HEK293 (cell line): ENCODE results near the gene KCNMA1.

Source experiments
- CTCF ChIA-PET: fragments of 350-600 bp; formaldehyde crosslinking; extraction: SDS; loops from one replicate; lab custom pipeline; 2021; ENCODE audit warnings: antibody characterized with exemption; lab: Yijun Ruan, JAX
- POLR2A ChIA-PET: fragments of 300-600 bp; formaldehyde crosslinking; extraction: SDS; loops from one replicate; lab custom pipeline; 2020; ENCODE audit warnings: antibody characterized with exemption, inconsistent platforms; lab: Yijun Ruan, JAX
- H3K27ac ChIP-seq: fragments of 200-500 bp; sonication (Bioruptor generic); 2 replicates; pipeline ENCODE4 v1.5.1; 2014; ENCODE audit warnings: low read depth, low read length, control low read depth, inconsistent platforms; ENCODE audit errors: extremely low read depth
- H3K36me3 ChIP-seq, 2 experiments: fragments of 200-500 bp in 1 of 2; sonication (Bioruptor generic) in 1 of 2; 1 replicate in 1 of 2; 2 replicates in 1 of 2; pipeline ENCODE4 v1.5.1; 2014 to 2017; ENCODE audit warnings: inconsistent platforms in 2 of 2, low read length in 2 of 2; ENCODE audit not compliant: control insufficient read depth in 2 of 2, insufficient read depth in 1 of 2
- H3K4me1 ChIP-seq: fragments of 200-500 bp; sonication (Bioruptor generic); 2 replicates; pipeline ENCODE4 v1.5.1; 2014; ENCODE audit warnings: mild to moderate bottlenecking, low read length, inconsistent platforms; ENCODE audit not compliant: control insufficient read depth, insufficient read depth
- H3K4me3 ChIP-seq: 2 replicates; pipeline ENCODE4 v1.5.1; 2011; ENCODE audit warnings: low read depth, mild to moderate bottlenecking, control low read depth, low read length, moderate library complexity
- H3K9me3 ChIP-seq: fragments of 200-500 bp; sonication (Bioruptor generic); 2 replicates; pipeline ENCODE4 v1.5.1; 2014; ENCODE audit warnings: low read depth, low read length, inconsistent platforms; ENCODE audit not compliant: control insufficient read depth, insufficient read depth
- GLIS1 ChIP-seq: fragments of 450-650 bp; formaldehyde crosslinking; IDR thresholded peaks from 2 replicates; pipeline ENCODE4 v1.5.1; 2016; ENCODE audit warnings: missing biosample characterization, missing genetic modification characterization
- KLF10 ChIP-seq: fragments of 450-650 bp; IDR thresholded peaks from 2 replicates; pipeline ENCODE4 v1.5.1; 2018; ENCODE audit warnings: missing biosample characterization, mild to moderate bottlenecking, missing genetic modification characterization
- MZF1 ChIP-seq: fragments of 450-650 bp; formaldehyde crosslinking; IDR thresholded peaks from 2 replicates; pipeline ENCODE4 v1.5.1; 2017; ENCODE audit warnings: missing biosample characterization, missing genetic modification characterization, borderline replicate concordance
- REPIN1 ChIP-seq: fragments of 450-650 bp; formaldehyde crosslinking; IDR thresholded peaks from 2 replicates; pipeline ENCODE4 v1.5.1; 2017; ENCODE audit warnings: missing biosample characterization, missing genetic modification characterization, low read depth
- SCRT1 ChIP-seq: fragments of 450-650 bp; formaldehyde crosslinking; IDR thresholded peaks from 2 replicates; pipeline ENCODE4 v1.5.1; 2016; ENCODE audit warnings: missing biosample characterization, missing genetic modification characterization, borderline replicate concordance
- TCF7L2 ChIP-seq: IDR thresholded peaks from 2 replicates; pipeline ENCODE4 v1.6.1; 2011; ENCODE audit warnings: low read depth, mild to moderate bottlenecking, inconsistent platforms, low read length, moderate library complexity, borderline replicate concordance
- ZEB2 ChIP-seq: fragments of 450-650 bp; formaldehyde crosslinking; IDR thresholded peaks from 2 replicates; pipeline ENCODE4 v1.5.1; 2016; ENCODE audit warnings: missing biosample characterization, missing genetic modification characterization
- ZFHX2 ChIP-seq: fragments of 450-650 bp; formaldehyde crosslinking; conservative IDR thresholded peaks from 2 replicates; pipeline ENCODE4 v1.5.1; 2016; ENCODE audit warnings: missing biosample characterization, missing genetic modification characterization
- ZFP3 ChIP-seq: fragments of 450-650 bp; formaldehyde crosslinking; IDR thresholded peaks from 2 replicates; pipeline ENCODE4 v1.5.1; 2016; ENCODE audit warnings: low read depth, missing biosample characterization, missing genetic modification characterization
- ZFP69B ChIP-seq: fragments of 450-650 bp; formaldehyde crosslinking; IDR thresholded peaks from 2 replicates; pipeline ENCODE4 v1.5.1; 2016; ENCODE audit warnings: missing biosample characterization, missing genetic modification characterization
- ZNF112 ChIP-seq: fragments of 450-650 bp; formaldehyde crosslinking; IDR thresholded peaks from 2 replicates; pipeline ENCODE4 v1.5.0; 2017; ENCODE audit warnings: missing biosample characterization, missing genetic modification characterization
- ZNF157 ChIP-seq: fragments of 450-650 bp; formaldehyde crosslinking; IDR thresholded peaks from 2 replicates; pipeline ENCODE4 v1.5.1; 2016; ENCODE audit warnings: missing biosample characterization, missing genetic modification characterization
- ZNF266 ChIP-seq: fragments of 450-650 bp; formaldehyde crosslinking; IDR thresholded peaks from 2 replicates; pipeline ENCODE4 v1.5.1; 2016; ENCODE audit warnings: missing biosample characterization, missing genetic modification characterization, low read depth
- ZNF274 ChIP-seq, 2 experiments: fragments of 200-500 bp in 1 of 2; fragments of 450-650 bp in 1 of 2; sonication (Bioruptor generic) in 1 of 2; formaldehyde crosslinking in 1 of 2; IDR thresholded peaks; 2 replicates each; pipeline versions ENCODE4 v1.5.1 to v1.6.1; 2014 to 2016; ENCODE audit warnings: borderline replicate concordance in 1 of 2, inconsistent platforms in 1 of 2, low read length in 1 of 2, missing biosample characterization in 1 of 2, missing genetic modification characterization in 1 of 2
- ZNF473 ChIP-seq: fragments of 450-650 bp; formaldehyde crosslinking; IDR thresholded peaks from 2 replicates; pipeline ENCODE4 v1.5.1; 2017; ENCODE audit warnings: missing biosample characterization, missing genetic modification characterization
- ZNF510 ChIP-seq: fragments of 450-650 bp; formaldehyde crosslinking; IDR thresholded peaks from 2 replicates; pipeline ENCODE4 v1.5.1; 2018; ENCODE audit warnings: mild to moderate bottlenecking, missing genetic modification characterization, missing biosample characterization; ENCODE audit not compliant: insufficient replicate concordance
- ZNF544 ChIP-seq: fragments of 450-650 bp; formaldehyde crosslinking; IDR thresholded peaks from 2 replicates; pipeline ENCODE4 v1.5.0; 2017; ENCODE audit warnings: missing biosample characterization, missing genetic modification characterization
- ZNF560 ChIP-seq: fragments of 450-650 bp; formaldehyde crosslinking; IDR thresholded peaks from 2 replicates; pipeline ENCODE4 v1.5.1; 2017; ENCODE audit warnings: missing biosample characterization, missing genetic modification characterization, borderline replicate concordance
- ZNF623 ChIP-seq: fragments of 450-650 bp; formaldehyde crosslinking; IDR thresholded peaks from 2 replicates; pipeline ENCODE4 v1.5.1; 2016; ENCODE audit warnings: missing biosample characterization, missing genetic modification characterization
- ZNF768 ChIP-seq: fragments of 450-650 bp; formaldehyde crosslinking; IDR thresholded peaks from 2 replicates; pipeline ENCODE4 v1.5.1; 2018; ENCODE audit warnings: missing biosample characterization, mild to moderate bottlenecking, missing genetic modification characterization
- ZNF843 ChIP-seq: fragments of 450-650 bp; formaldehyde crosslinking; IDR thresholded peaks from 2 replicates; pipeline ENCODE4 v1.5.1; 2016; ENCODE audit warnings: missing biosample characterization, missing genetic modification characterization
- TF ChIP-seq, protein P1 (sequence below): fragments of 450-650 bp; formaldehyde crosslinking; IDR thresholded peaks from 2 replicates; pipeline ENCODE4 v1.5.1; 2017; ENCODE audit warnings: missing biosample characterization, missing genetic modification characterization
- TF ChIP-seq, protein P2 (sequence below): fragments of 450-650 bp; formaldehyde crosslinking; IDR thresholded peaks from 2 replicates; pipeline ENCODE4 v1.5.1; 2016; ENCODE audit warnings: missing biosample characterization, missing genetic modification characterization
- TF ChIP-seq, protein P3 (sequence below): fragments of 450-650 bp; formaldehyde crosslinking; IDR thresholded peaks from 2 replicates; pipeline ENCODE4 v1.5.1; 2016; ENCODE audit warnings: missing biosample characterization, missing genetic modification characterization

Gene KCNMA1

DNA sequence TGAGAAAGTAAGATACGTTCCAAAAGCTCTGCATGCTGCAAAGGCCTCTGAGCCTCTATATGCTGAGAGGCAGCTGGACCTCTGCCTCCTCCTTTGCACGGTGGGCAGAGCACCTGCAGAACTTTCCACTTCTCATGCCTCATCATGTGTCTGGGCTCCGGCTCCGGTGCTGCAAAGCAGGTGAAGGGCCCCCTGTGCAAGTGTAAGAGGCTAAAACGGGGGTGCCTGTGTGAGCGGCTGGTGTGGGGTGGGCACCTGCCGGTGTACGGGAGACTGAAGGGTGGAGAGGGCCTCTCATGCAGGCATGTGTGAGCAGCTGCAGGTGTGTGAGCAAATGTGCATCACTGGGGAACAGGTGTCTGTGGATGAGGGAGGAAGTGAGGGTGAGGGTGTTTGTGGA, 121.0 kb downstream of the KCNMA1 start:
- Histone ChIP-seq H3K36me3 (no peaks in the 10 kb centered on the region), H3K9me3 (no peaks in the 10 kb centered on the region), H3K27ac (no peak overlapping the region), H3K4me1 (no peaks in the 10 kb centered on the region), H3K4me3 (no peak overlapping the region)
- CTCF ChIA-PET: interaction anchor here (0.6 kb wide), 1 partner anchor 126 kb away, joined by 4 read pairs; no protein-coding TSS in a partner anchor
- TF ChIP-seq ZNF843 (tag by site-specific recombination): no peak
- TF ChIP-seq, protein P1, sequence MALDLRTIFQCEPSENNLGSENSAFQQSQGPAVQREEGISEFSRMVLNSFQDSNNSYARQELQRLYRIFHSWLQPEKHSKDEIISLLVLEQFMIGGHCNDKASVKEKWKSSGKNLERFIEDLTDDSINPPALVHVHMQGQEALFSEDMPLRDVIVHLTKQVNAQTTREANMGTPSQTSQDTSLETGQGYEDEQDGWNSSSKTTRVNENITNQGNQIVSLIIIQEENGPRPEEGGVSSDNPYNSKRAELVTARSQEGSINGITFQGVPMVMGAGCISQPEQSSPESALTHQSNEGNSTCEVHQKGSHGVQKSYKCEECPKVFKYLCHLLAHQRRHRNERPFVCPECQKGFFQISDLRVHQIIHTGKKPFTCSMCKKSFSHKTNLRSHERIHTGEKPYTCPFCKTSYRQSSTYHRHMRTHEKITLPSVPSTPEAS (tag by site-specific recombination): no peak
- no peak for TF ChIP-seq ZEB2
- TF ChIP-seq, protein P2, sequence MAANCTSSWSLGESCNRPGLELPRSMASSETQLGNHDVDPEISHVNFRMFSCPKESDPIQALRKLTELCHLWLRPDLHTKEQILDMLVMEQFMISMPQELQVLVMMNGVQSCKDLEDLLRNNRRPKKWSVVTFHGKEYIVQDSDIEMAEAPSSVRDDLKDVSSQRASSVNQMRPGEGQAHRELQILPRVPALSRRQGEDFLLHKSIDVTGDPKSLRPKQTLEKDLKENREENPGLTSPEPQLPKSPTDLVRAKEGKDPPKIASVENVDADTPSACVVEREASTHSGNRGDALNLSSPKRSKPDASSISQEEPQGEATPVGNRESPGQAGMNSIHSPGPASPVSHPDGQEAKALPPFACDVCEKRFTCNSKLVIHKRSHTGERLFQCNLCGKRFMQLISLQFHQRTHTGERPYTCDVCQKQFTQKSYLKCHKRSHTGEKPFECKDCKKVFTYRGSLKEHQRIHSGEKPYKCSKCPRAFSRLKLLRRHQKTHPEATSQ: no peak
- no peak for TF ChIP-seq ZNF768 (tag by site-specific recombination)
- TF ChIP-seq, protein P3, sequence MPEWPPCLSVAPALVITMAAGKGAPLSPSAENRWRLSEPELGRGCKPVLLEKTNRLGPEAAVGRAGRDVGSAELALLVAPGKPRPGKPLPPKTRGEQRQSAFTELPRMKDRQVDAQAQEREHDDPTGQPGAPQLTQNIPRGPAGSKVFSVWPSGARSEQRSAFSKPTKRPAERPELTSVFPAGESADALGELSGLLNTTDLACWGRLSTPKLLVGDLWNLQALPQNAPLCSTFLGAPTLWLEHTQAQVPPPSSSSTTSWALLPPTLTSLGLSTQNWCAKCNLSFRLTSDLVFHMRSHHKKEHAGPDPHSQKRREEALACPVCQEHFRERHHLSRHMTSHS (tag by site-specific recombination): no peak
- TF ChIP-seq GLIS1: no peak
- no peak for TF ChIP-seq ZNF157
- TF ChIP-seq ZNF623 (tag by site-specific recombination): no peak
- no peak for TF ChIP-seq ZNF560 (tag by site-specific recombination)
- TF ChIP-seq ZNF473 (tag by site-specific recombination): no peak
- TF ChIP-seq MZF1 (tag by site-specific recombination): no peak
- TF ChIP-seq SCRT1: no peak
- TF ChIP-seq ZFP3 (tag by site-specific recombination): no peak
- TF ChIP-seq REPIN1 (tag by site-specific recombination): no peak
- no peak for TF ChIP-seq KLF10
- POLR2A ChIA-PET: no interaction called here

DNA sequence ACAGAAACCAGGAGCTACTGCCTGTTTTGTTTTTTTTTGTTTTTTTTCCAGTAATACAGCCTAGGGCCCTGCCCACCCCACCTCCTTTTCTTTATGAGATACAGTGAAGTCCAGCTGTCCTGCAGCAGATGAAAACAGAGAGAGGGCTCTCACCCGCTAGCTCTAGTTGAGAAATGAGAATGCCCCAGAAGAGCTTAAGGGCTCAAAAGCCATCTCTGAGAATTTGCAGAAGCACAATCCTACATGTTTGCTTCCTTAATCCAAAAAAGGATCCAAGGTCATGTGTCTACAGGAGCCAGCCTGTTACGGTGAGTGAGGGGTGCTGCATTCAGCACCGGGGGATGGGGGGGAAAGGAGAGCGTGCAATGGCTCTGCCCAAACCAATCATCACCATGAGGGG, 122.7 kb downstream of the KCNMA1 start:
- TF ChIP-seq ZNF544 (tag by site-specific recombination) (no peak), ZFHX2 (tag by site-specific recombination) (no peak), ZNF266 (tag by site-specific recombination) (no peak), ZFP69B (tag by site-specific recombination) (no peak), ZNF274 (IDR thresholded peaks at IDR 0.05; ENCODE audit: low read length) (no peak), ZNF274 (tag by site-specific recombination; IDR thresholded peaks at IDR 0.05; ENCODE audit: borderline replicate concordance) (no peak), TCF7L2 (no peak), ZNF510 (no peak), ZNF112 (tag by site-specific recombination) (no peak)
- CTCF ChIA-PET: interaction anchor here (0.7 to 1.2 kb wide), 2 partner anchors 8 to 350 kb away, joined by 3 to 4 read pairs; no protein-coding TSS in a partner anchor
- Histone ChIP-seq H3K27ac (no peak overlapping the region), H3K4me3 (no peak overlapping the region), H3K36me3 (no peaks in the 10 kb centered on the region), H3K4me1 (no peaks in the 10 kb centered on the region), H3K9me3 (no peaks in the 10 kb centered on the region)
- POLR2A ChIA-PET: no interaction called here
